ENCODE results near the gene IRAK2.

GRCh38 chr3:10278501-10278900, 113.8 kb downstream of the IRAK2 start:
- TF ChIP-seq, protein P1, sequence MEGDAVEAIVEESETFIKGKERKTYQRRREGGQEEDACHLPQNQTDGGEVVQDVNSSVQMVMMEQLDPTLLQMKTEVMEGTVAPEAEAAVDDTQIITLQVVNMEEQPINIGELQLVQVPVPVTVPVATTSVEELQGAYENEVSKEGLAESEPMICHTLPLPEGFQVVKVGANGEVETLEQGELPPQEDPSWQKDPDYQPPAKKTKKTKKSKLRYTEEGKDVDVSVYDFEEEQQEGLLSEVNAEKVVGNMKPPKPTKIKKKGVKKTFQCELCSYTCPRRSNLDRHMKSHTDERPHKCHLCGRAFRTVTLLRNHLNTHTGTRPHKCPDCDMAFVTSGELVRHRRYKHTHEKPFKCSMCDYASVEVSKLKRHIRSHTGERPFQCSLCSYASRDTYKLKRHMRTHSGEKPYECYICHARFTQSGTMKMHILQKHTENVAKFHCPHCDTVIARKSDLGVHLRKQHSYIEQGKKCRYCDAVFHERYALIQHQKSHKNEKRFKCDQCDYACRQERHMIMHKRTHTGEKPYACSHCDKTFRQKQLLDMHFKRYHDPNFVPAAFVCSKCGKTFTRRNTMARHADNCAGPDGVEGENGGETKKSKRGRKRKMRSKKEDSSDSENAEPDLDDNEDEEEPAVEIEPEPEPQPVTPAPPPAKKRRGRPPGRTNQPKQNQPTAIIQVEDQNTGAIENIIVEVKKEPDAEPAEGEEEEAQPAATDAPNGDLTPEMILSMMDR (IDR thresholded peaks at IDR 0.05): no peak
- no peak for TF ChIP-seq EP300 (IDR thresholded peaks at IDR 0.05)
